PC-9 (cell line): ENCODE data around the gene DMPK. TPM values are rescaled to one million over a fixed set of nuclear protein-coding genes. Genes with fewer than 3 reads are reported as not detected.

ENCODE experiments used
- BruUV-seq: library from RNA; stranded (reverse); fragments of 400-500 nt; replicated peaks from 2 replicates; lab custom pipeline; 2021; lab: Mats Ljungman, UMichigan
- CTCF ChIA-PET: fragments of 300-600 bp; sonication (Branson Sonifier 250); formaldehyde crosslinking; loops from one replicate; lab custom pipeline; 2022; ENCODE audit warnings: antibody characterized with exemption; lab: Charles Lee
- POLR2A ChIA-PET: fragments of 300-600 bp; sonication (Branson Sonifier 250); formaldehyde crosslinking; loops from one replicate; lab custom pipeline; 2022; ENCODE audit warnings: antibody characterized with exemption; ENCODE audit not compliant: unreplicated experiment; lab: Charles Lee
- DNase-seq, 2 experiments: peaks; one replicate each; pipeline versions ENCODE4 v3.0.0 to v3.0.0-alpha.2; 2015 to 2022; ENCODE audit warnings: mixed read lengths in 1 of 2
- H2AFZ ChIP-seq: fragments of 200-600 bp; sonication (generic); 2 replicates; pipeline ENCODE4 v1.8.1; 2017; ENCODE audit warnings: antibody characterized with exemption
- H3F3A ChIP-seq: fragments of 200-600 bp; sonication (generic); 2 replicates; pipeline ENCODE4 v1.8.1; 2017; ENCODE audit warnings: antibody characterized with exemption, mild to moderate bottlenecking, low read depth; ENCODE audit not compliant: insufficient read depth
- H3K27ac ChIP-seq: fragments of 200-600 bp; sonication (generic); 2 replicates; pipeline ENCODE4 v1.6.1; 2016; ENCODE audit warnings: mixed run types
- H3K27me3 ChIP-seq: fragments of 200-600 bp; sonication (generic); 2 replicates; pipeline ENCODE4 v1.6.1; 2016; ENCODE audit warnings: low read depth, mixed run types; ENCODE audit not compliant: insufficient read depth
- H3K36me3 ChIP-seq: fragments of 200-600 bp; sonication (generic); 2 replicates; pipeline ENCODE4 v1.6.1; 2016; ENCODE audit warnings: low read depth, mixed run types
- H3K4me1 ChIP-seq: fragments of 200-600 bp; sonication (generic); replicated peaks from 2 replicates; pipeline ENCODE4 v1.6.1; 2016; ENCODE audit warnings: mixed run types; ENCODE audit not compliant: insufficient read depth
- H3K4me2 ChIP-seq: fragments of 200-600 bp; sonication (generic); 2 replicates; pipeline ENCODE4 v1.6.1; 2017; ENCODE audit warnings: mixed run types
- H3K4me3 ChIP-seq: fragments of 200-600 bp; sonication (generic); 2 replicates; pipeline ENCODE4 v1.6.1; 2016; ENCODE audit warnings: mixed run types
- H3K79me2 ChIP-seq: fragments of 200-600 bp; sonication (generic); 2 replicates; pipeline ENCODE4 v1.6.1; 2017; ENCODE audit warnings: low read depth, mixed run types
- H3K9me2 ChIP-seq: fragments of 200-600 bp; sonication (generic); 2 replicates; pipeline ENCODE4 v1.8.1; 2017; ENCODE audit warnings: mild to moderate bottlenecking; ENCODE audit not compliant: insufficient read depth
- H3K9me3 ChIP-seq: fragments of 200-600 bp; sonication (generic); 2 replicates; pipeline ENCODE4 v1.8.1; 2016; ENCODE audit warnings: low read depth; ENCODE audit not compliant: insufficient read depth
- H4K20me1 ChIP-seq: fragments of 200-600 bp; sonication (generic); 2 replicates; pipeline ENCODE4 v1.8.1; 2017; ENCODE audit not compliant: insufficient read depth
- CTCF ChIP-seq: fragments of 200-600 bp; sonication (generic); conservative IDR thresholded peaks from 2 replicates; pipeline ENCODE4 v1.6.1; 2017; ENCODE audit warnings: mixed run types, antibody characterized with exemption, mild to moderate bottlenecking, moderate library complexity
- EZH2 ChIP-seq: fragments of 200-600 bp; sonication (generic); IDR thresholded peaks from 2 replicates; pipeline ENCODE4 v1.8.0; 2017; ENCODE audit warnings: antibody characterized with exemption, low read depth
- intact Hi-C: fragments of 100-400 bp; cut with micrococcal nuclease; formaldehyde crosslinking; loops from one replicate; pipeline ENCODE4 v1.10.0; 2022; ENCODE audit not compliant: unreplicated experiment
- total RNA-seq: library from RNA; stranded (reverse); gene quantifications from 2 replicates; pipeline ENCODE4 v1.2.3, GENCODE V29; 2021

Gene DMPK
- total RNA-seq, 1 experiment from 2014 or later: 110 TPM

- peaks cover 17% of the 10 kb centered on the region for H3K4me1 ChIP-seq
- intact Hi-C loops: loop anchor here (1.0 to 5.0 kb wide), 6 partner anchors 12 to 347 kb away; partner anchors contain the start of genes ERCC1, FBXO46 and QPCTL
- ChIA-PET CTCF (interaction anchor here (0.5 to 1.5 kb wide), 19 partner anchors 14 to 247 kb away, joined by 3 to 12 read pairs (median 4); partner anchors contain the start of genes FBXO46, QPCTL and RSPH6A), POLR2A (interaction anchor here (0.5 to 1.1 kb wide), 19 partner anchors 13 to 647 kb away, joined by 3 to 58 read pairs (median 4); partner anchors contain the start of genes DMPK, FBXO46, QPCTL and SNRPD2)
- H3K36me3 ChIP-seq: 0 out of 2 replicates have a peak, but pooled peaks cover 3% of the 10 kb centered on the region
- no peaks in the 10 kb centered on the region for H3K27me3 ChIP-seq
- H3F3A ChIP-seq: peaks cover 63% of the 10 kb centered on the region; the same call in 1 of the 2 replicates
- H2AFZ ChIP-seq: peak within 1 kb of the TSS; percentile 94
- peak; percentile 91 to 99 for DNase-seq
- H4K20me1 ChIP-seq: no peaks in the 10 kb centered on the region
- peak within 1 kb of the TSS; percentile 100 for H3K4me2 ChIP-seq
- TSS peak; percentile 51 for BruUV-seq
- H3K79me2 ChIP-seq: no peaks in the 10 kb centered on the region
- H3K27ac ChIP-seq: peak within 1 kb of the TSS; percentile 79
- TF ChIP-seq CTCF: no peak
- no peak for TF ChIP-seq EZH2
- H3K9me2 ChIP-seq: no peaks in the 10 kb centered on the region
- H3K4me3 ChIP-seq: peak within 1 kb of the TSS; percentile 97
- no peaks in the 10 kb centered on the region for H3K9me3 ChIP-seq
Observed at GRCh38 chr19:45768984-45769782, 13.1 kb downstream of the DMPK start, which contains the start of gene SIX5. Gene SIX5, minus strand, starts transcription at chr19:45769252. Its CDS starts 408 bp downstream, at chr19:45768844.

GRCh38 chr19:45768655-45768983, 13.7 kb downstream of the DMPK start:
- Histone ChIP-seq H3K9me3 (no peaks in the 10 kb centered on the region), H2AFZ (peak overlapping the region; percentile 94), H3K9me2 (no peaks in the 10 kb centered on the region), H3K27me3 (no peaks in the 10 kb centered on the region), H3K27ac (peak overlapping the region; percentile 79), H3F3A (peaks cover 58% of the 10 kb centered on the region; the same call in 1 of the 2 replicates), H4K20me1 (no peaks in the 10 kb centered on the region), H3K79me2 (no peaks in the 10 kb centered on the region), H3K36me3 (0 out of 2 replicates have a peak, but pooled peaks cover 3% of the 10 kb centered on the region), H3K4me3 (peak overlapping the region; percentile 97), H3K4me2 (peak overlapping the region; percentile 100), H3K4me1 (peaks cover 17% of the 10 kb centered on the region)
- intact Hi-C loops: loop anchor here (2.0 to 5.0 kb wide), 3 partner anchors 38 to 346 kb away; partner anchors contain the start of genes ERCC1 and FBXO46
- peak in 1 of 2 experiments; percentile 41 for DNase-seq
- ChIA-PET CTCF (interaction anchor here (0.6 to 1.2 kb wide), 2 partner anchors 10 to 76 kb away, joined by 4 to 10 read pairs; partner anchors contain the start of gene QPCTL), POLR2A (interaction anchor here (0.6 kb wide), 1 partner anchor 38 kb away, joined by 4 read pairs; the partner anchor contains the start of gene FBXO46)
- BruUV-seq: no TSS peak
- no peak for TF ChIP-seq EZH2
- TF ChIP-seq CTCF: no peak
